ENCODE data around the gene SLC25A47.
"Not testable (repeated sequence)": the region's sequence is repeated elsewhere in the genome, so short reads cannot be mapped to it uniquely, and the experiment has no call there.

The SLC25A47 gene

DNA sequence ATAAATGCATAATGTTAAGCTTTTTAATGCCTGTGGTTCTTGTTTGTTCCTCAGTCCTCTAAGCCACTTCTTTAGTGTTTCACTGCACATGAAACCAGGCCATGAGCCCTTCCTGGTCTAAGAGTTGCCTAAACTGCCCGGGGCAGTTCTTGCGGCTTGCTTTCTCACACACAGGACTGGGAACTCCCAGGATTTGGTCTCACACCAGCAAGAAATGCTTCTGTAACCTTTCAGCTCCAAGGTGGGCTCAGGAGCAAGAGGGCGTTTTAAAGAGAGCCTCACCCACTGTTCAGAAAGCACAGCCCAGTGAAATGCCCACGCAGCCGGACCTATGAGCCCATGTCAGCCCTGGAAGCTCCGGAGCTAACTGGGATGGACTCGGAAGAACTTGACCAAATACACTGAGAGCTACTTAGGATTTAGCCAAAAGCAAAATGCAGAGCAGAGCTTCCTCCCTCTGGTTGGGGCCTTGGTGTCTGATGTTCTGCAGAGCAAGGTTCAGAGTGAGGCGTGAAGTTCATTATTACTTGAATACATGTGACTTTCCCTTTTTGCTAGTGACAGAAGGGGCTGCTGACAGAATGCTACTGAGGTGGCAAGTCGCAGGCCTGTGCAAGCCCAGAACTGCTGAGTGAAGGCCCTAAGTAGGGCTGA, 40.2 kb upstream of the SLC25A47 start:
- H3K4me2 ChIP-seq (ENCODE audit: low read length, poor library complexity, severe bottlenecking): no peak overlapping the region
- DNase-seq: no peak
- peaks cover 35% of the 10 kb centered on the region for H3K4me1 ChIP-seq (ENCODE audit: control insufficient read depth, insufficient read depth, low read depth, low read length)
- H2BK15ac ChIP-seq (ENCODE audit: low read depth, poor library complexity, severe bottlenecking): no peak overlapping the region
- WGBS: 97% methylated on average over 9 of the region's 9 CpGs
- no peaks in the 10 kb centered on the region for H3K27me3 ChIP-seq (ENCODE audit: control insufficient read depth in 1 of 2, insufficient read depth in 1 of 2, low read length in 2 of 2)
- no peak overlapping the region for H2BK120ac ChIP-seq (ENCODE audit: low read depth, low read length)
- H3K18ac ChIP-seq (ENCODE audit: low read depth in 1 of 2, low read length in 2 of 2): no peak overlapping the region
- no peak overlapping the region for H3K14ac ChIP-seq (ENCODE audit: low read length in 2 of 2)
- H3K79me1 ChIP-seq (replicated peaks; ENCODE audit: low read length, poor library complexity, severe bottlenecking): peaks cover 32% of the 10 kb centered on the region
- no peaks in the 10 kb centered on the region for H3K9me3 ChIP-seq (ENCODE audit: control insufficient read depth, low read length)
- no peak overlapping the region for H3K9ac ChIP-seq (ENCODE audit: low read length)
- H4K91ac ChIP-seq (ENCODE audit: low read length): no peak overlapping the region
- no peak overlapping the region for H3K4me3 ChIP-seq (ENCODE audit: insufficient read depth in 1 of 2, low read depth in 1 of 2, low read length in 2 of 2)
- no peak overlapping the region for H2BK12ac ChIP-seq (ENCODE audit: low read length in 2 of 2)
- H3K23ac ChIP-seq (ENCODE audit: low read length in 2 of 2): no peak overlapping the region
- no peak overlapping the region for H2AK5ac ChIP-seq (ENCODE audit: low read length, severe bottlenecking)
- peaks cover 5 to 29% of the 10 kb centered on the region in 2 experiments for H3K36me3 ChIP-seq (ENCODE audit: control insufficient read depth in 1 of 2, insufficient read depth in 2 of 2, low read depth in 1 of 2, low read length in 2 of 2)
- no peak overlapping the region for H3K27ac ChIP-seq (ENCODE audit: low read length, poor library complexity, severe bottlenecking)
- H2BK5ac ChIP-seq (ENCODE audit: low read depth, low read length, poor library complexity, severe bottlenecking): no peak overlapping the region
- H4K8ac ChIP-seq (ENCODE audit: low read length): no peak overlapping the region
- H3K4ac ChIP-seq (ENCODE audit: low read depth in 1 of 2, low read length in 2 of 2): no peak overlapping the region
- H2AFZ ChIP-seq (ENCODE audit: low read depth, low read length): no peak overlapping the region

DNA sequence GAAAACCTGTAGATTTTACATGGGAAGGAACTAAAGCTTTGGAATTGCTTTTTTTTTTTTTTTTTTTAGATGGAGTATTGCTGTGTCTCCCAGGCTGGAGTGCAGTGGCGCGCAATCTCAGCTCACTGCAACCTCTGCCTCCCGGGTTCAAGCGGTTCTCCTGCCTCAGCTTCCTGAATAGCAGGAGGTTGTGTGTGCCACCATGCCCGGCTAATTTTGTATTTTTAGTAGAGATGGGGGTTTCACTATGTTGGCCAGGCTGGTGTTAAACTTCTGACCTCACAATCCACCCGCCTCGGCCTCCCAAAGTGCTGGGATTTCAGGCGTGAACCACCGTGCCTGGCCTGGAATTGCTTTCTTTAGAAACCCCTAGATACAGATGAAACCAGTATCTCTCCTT, 39.7 kb upstream of the SLC25A47 start:
- not testable (repeated sequence) for H3K14ac ChIP-seq (ENCODE audit: low read length in 2 of 2); H3K4ac ChIP-seq (ENCODE audit: low read depth in 1 of 2, low read length in 2 of 2); DNase-seq; H2BK5ac ChIP-seq (ENCODE audit: low read depth, low read length, poor library complexity, severe bottlenecking); H2AK5ac ChIP-seq (ENCODE audit: low read length, severe bottlenecking); H2BK15ac ChIP-seq (ENCODE audit: low read depth, poor library complexity, severe bottlenecking); H2AFZ ChIP-seq (ENCODE audit: low read depth, low read length); H3K27ac ChIP-seq (ENCODE audit: low read length, poor library complexity, severe bottlenecking); H3K27me3 ChIP-seq (ENCODE audit: control insufficient read depth in 1 of 2, insufficient read depth in 1 of 2, low read length in 2 of 2); H3K9ac ChIP-seq (ENCODE audit: low read length); H3K18ac ChIP-seq (ENCODE audit: low read depth in 1 of 2, low read length in 2 of 2); H4K8ac ChIP-seq (ENCODE audit: low read length); H3K4me3 ChIP-seq (ENCODE audit: insufficient read depth in 1 of 2, low read depth in 1 of 2, low read length in 2 of 2); H3K9me3 ChIP-seq (ENCODE audit: control insufficient read depth, low read length); H2BK12ac ChIP-seq (ENCODE audit: low read length in 2 of 2); H3K23ac ChIP-seq (ENCODE audit: low read length in 2 of 2); H4K91ac ChIP-seq (ENCODE audit: low read length); H3K4me2 ChIP-seq (ENCODE audit: low read length, poor library complexity, severe bottlenecking); H2BK120ac ChIP-seq (ENCODE audit: low read depth, low read length)
- H3K36me3 ChIP-seq (ENCODE audit: control insufficient read depth in 1 of 2, insufficient read depth in 2 of 2, low read depth in 1 of 2, low read length in 2 of 2): peaks cover 5 to 29% of the 10 kb centered on the region in 2 experiments
- peaks cover 35% of the 10 kb centered on the region for H3K4me1 ChIP-seq (ENCODE audit: control insufficient read depth, insufficient read depth, low read depth, low read length)
- 96% methylated on average over 9 of the region's 9 CpGs for WGBS
- H3K79me1 ChIP-seq (replicated peaks; ENCODE audit: low read length, poor library complexity, severe bottlenecking): peaks cover 32% of the 10 kb centered on the region

GRCh38 chr14:100283984-100284881, 38.9 kb upstream of the SLC25A47 start:
- peak overlapping the region; percentile 90 for H3K9ac ChIP-seq (ENCODE audit: low read length)
- H3K79me1 ChIP-seq (replicated peaks; ENCODE audit: low read length, poor library complexity, severe bottlenecking): peaks cover 34% of the 10 kb centered on the region
- H2BK15ac ChIP-seq (ENCODE audit: low read depth, poor library complexity, severe bottlenecking): no peak overlapping the region
- H3K4me1 ChIP-seq (ENCODE audit: control insufficient read depth, insufficient read depth, low read depth, low read length): peaks cover 36% of the 10 kb centered on the region
- H3K18ac ChIP-seq (ENCODE audit: low read depth in 1 of 2, low read length in 2 of 2): peak overlapping the region in 1 of 2 experiments; percentile 12
- 86% methylated on average over 26 of the region's 26 CpGs for WGBS
- H3K9me3 ChIP-seq (ENCODE audit: control insufficient read depth, low read length): no peaks in the 10 kb centered on the region
- peak overlapping the region; percentile 20 for H4K8ac ChIP-seq (ENCODE audit: low read length)
- no peak overlapping the region for H3K27ac ChIP-seq (ENCODE audit: low read length, poor library complexity, severe bottlenecking)
- H3K14ac ChIP-seq (ENCODE audit: low read length in 2 of 2): no peak overlapping the region
- peak overlapping the region in 1 of 2 experiments; percentile 13 for H3K4ac ChIP-seq (ENCODE audit: low read depth in 1 of 2, low read length in 2 of 2)
- no peaks in the 10 kb centered on the region for H3K27me3 ChIP-seq (ENCODE audit: control insufficient read depth in 1 of 2, insufficient read depth in 1 of 2, low read length in 2 of 2)
- no peak overlapping the region for H2AFZ ChIP-seq (ENCODE audit: low read depth, low read length)
- H2BK120ac ChIP-seq (ENCODE audit: low read depth, low read length): no peak overlapping the region
- no peak overlapping the region for H3K23ac ChIP-seq (ENCODE audit: low read length in 2 of 2)
- peaks cover 5 to 34% of the 10 kb centered on the region in 2 experiments for H3K36me3 ChIP-seq (ENCODE audit: control insufficient read depth in 1 of 2, insufficient read depth in 2 of 2, low read depth in 1 of 2, low read length in 2 of 2)
- no peak overlapping the region for H2BK12ac ChIP-seq (ENCODE audit: low read length in 2 of 2)
- peak overlapping the region in 1 of 2 experiments; percentile 82 for H3K4me3 ChIP-seq (ENCODE audit: insufficient read depth in 1 of 2, low read depth in 1 of 2, low read length in 2 of 2)
- H3K4me2 ChIP-seq (ENCODE audit: low read length, poor library complexity, severe bottlenecking): no peak overlapping the region
- no peak overlapping the region for H4K91ac ChIP-seq (ENCODE audit: low read length)
- H2AK5ac ChIP-seq (ENCODE audit: low read length, severe bottlenecking): peak overlapping the region; percentile 70
- DNase-seq: no peak
- H2BK5ac ChIP-seq (ENCODE audit: low read depth, low read length, poor library complexity, severe bottlenecking): no peak overlapping the region

Measured in mesenchymal stem cell (in vitro differentiated cells and primary cell).